Neural cell (in vitro differentiated cells): ENCODE results near the gene PCYT2. TPM values are rescaled to one million over a fixed set of nuclear protein-coding genes. Genes with fewer than 3 reads are reported as not detected.

ENCODE experiments used
- H2AFZ ChIP-seq: fragments of 200-600, 300-800 bp; sonication (generic), shearing (Covaris generic); 2 replicates; pipeline ENCODE4 v1.6.0; 2014; ENCODE audit warnings: low read depth, mild to moderate bottlenecking, antibody characterized with exemption, low read length, moderate library complexity
- H3F3A ChIP-seq: fragments of 200-600 bp; shearing (Covaris generic); 2 replicates; pipeline ENCODE4 v1.6.1; 2016; ENCODE audit warnings: mild to moderate bottlenecking, moderate library complexity, mixed read lengths, antibody characterized with exemption, low read length; ENCODE audit not compliant: insufficient read depth, poor library complexity, severe bottlenecking
- H3K27ac ChIP-seq: fragments of 200-600, 300-800 bp; sonication (generic), shearing (Covaris generic); 2 replicates; pipeline ENCODE4 v1.5.1; 2014; ENCODE audit warnings: mild to moderate bottlenecking, low read length, moderate library complexity
- H3K27me3 ChIP-seq: fragments of 300-800, 200-600 bp; sonication (generic), shearing (Covaris generic); 2 replicates; pipeline ENCODE4 v1.6.0; 2014; ENCODE audit warnings: mild to moderate bottlenecking, low read depth, low read length, moderate library complexity; ENCODE audit not compliant: insufficient read depth
- H3K36me3 ChIP-seq: fragments of 300-800, 200-600 bp; sonication (generic), shearing (Covaris generic); 2 replicates; pipeline ENCODE4 v1.5.1; 2014; ENCODE audit warnings: mild to moderate bottlenecking, antibody characterized with exemption, low read length, moderate library complexity; ENCODE audit not compliant: insufficient read depth
- H3K4me2 ChIP-seq: fragments of 300-800, 200-600 bp; sonication (generic), shearing (Covaris generic); 2 replicates; pipeline ENCODE4 v1.6.0; 2014; ENCODE audit warnings: mild to moderate bottlenecking, low read length
- H3K4me3 ChIP-seq: fragments of 300-800, 200-600 bp; sonication (generic), shearing (Covaris generic); 2 replicates; pipeline ENCODE4 v1.5.1; 2014; ENCODE audit warnings: mild to moderate bottlenecking, low read length, moderate library complexity
- H3K79me2 ChIP-seq: fragments of 200-600 bp; shearing (Covaris generic); replicated peaks from 2 replicates; pipeline ENCODE4 v1.6.0; 2014; ENCODE audit warnings: mild to moderate bottlenecking, low read length, moderate library complexity; ENCODE audit not compliant: insufficient read depth
- H3K9ac ChIP-seq: fragments of 300-800, 200-600 bp; sonication (generic), shearing (Covaris generic); 2 replicates; pipeline ENCODE4 v1.6.1; 2016; ENCODE audit warnings: mild to moderate bottlenecking, low read length, mixed read lengths
- H3K9me2 ChIP-seq: fragments of 200-600 bp; shearing (Covaris generic); 2 replicates; pipeline ENCODE4 v1.6.1; 2016; ENCODE audit warnings: mild to moderate bottlenecking, low read length, mixed read lengths; ENCODE audit not compliant: insufficient read depth
- H3K9me3 ChIP-seq: fragments of 200-600, 300-800 bp; sonication (generic), shearing (Covaris generic); 2 replicates; pipeline ENCODE4 v1.6.1; 2016; ENCODE audit warnings: mild to moderate bottlenecking, mixed run types, low read length, moderate library complexity, mixed read lengths
- H4K20me1 ChIP-seq: fragments of 200-600 bp; shearing (Covaris generic); 2 replicates; pipeline ENCODE4 v1.6.1; 2016; ENCODE audit warnings: mild to moderate bottlenecking, mixed run types; ENCODE audit not compliant: insufficient read depth
- EP300 ChIP-seq: fragments of 450-650 bp; conservative IDR thresholded peaks from 2 replicates; pipeline ENCODE4 v1.6.1; 2014; ENCODE audit warnings: antibody characterized with exemption, mild to moderate bottlenecking, moderate library complexity; ENCODE audit not compliant: poor library complexity, severe bottlenecking
- EZH2 ChIP-seq: fragments of 200-600, 300-800 bp; shearing (Covaris generic), sonication (generic); IDR thresholded peaks from 2 replicates; pipeline ENCODE4 v1.6.1; 2014; ENCODE audit warnings: antibody characterized with exemption, low read length, borderline replicate concordance, mild to moderate bottlenecking; ENCODE audit not compliant: insufficient read depth, poor library complexity, severe bottlenecking
- MXI1 ChIP-seq: fragments of 450-650 bp; conservative IDR thresholded peaks from 2 replicates; pipeline ENCODE4 v1.6.1; 2014; ENCODE audit warnings: antibody characterized with exemption, mild to moderate bottlenecking; ENCODE audit not compliant: poor library complexity, severe bottlenecking
- POLR2AphosphoS5 ChIP-seq: IDR thresholded peaks from 2 replicates; pipeline ENCODE4 v1.6.1; 2012
- RAD21 ChIP-seq: fragments of 450-650 bp; conservative IDR thresholded peaks from 2 replicates; pipeline ENCODE4 v1.6.1; 2014; ENCODE audit warnings: antibody characterized with exemption, mild to moderate bottlenecking, moderate library complexity
- SMC3 ChIP-seq: fragments of 450-650 bp; conservative IDR thresholded peaks from 2 replicates; pipeline ENCODE4 v1.6.1; 2014; ENCODE audit warnings: antibody characterized with exemption, mild to moderate bottlenecking, moderate library complexity; ENCODE audit not compliant: poor library complexity
- TAF1 ChIP-seq: IDR thresholded peaks from 2 replicates; pipeline ENCODE4 v1.6.1; 2012; ENCODE audit warnings: low read depth
- polyA plus RNA-seq: library from polyadenylated mRNA; depleted of rRNA; stranded (reverse); fragments of >200 nt; gene quantifications from 2 replicates; pipeline ENCODE4 v1.2.3, GENCODE V29; 2014
- TF ChIP-seq, protein P1 (sequence below): IDR thresholded peaks from 2 replicates; pipeline ENCODE4 v1.6.1; 2012; ENCODE audit warnings: borderline replicate concordance
- TF ChIP-seq, protein P2 (sequence below): fragments of 450-650 bp; IDR thresholded peaks from 2 replicates; pipeline ENCODE4 v1.5.1; 2014; ENCODE audit warnings: antibody characterized with exemption, mild to moderate bottlenecking, moderate library complexity; ENCODE audit not compliant: poor library complexity, severe bottlenecking

The PCYT2 gene
- polyA plus RNA-seq, 1 donor from 2014 or later, result 35.3 TPM

DNA sequence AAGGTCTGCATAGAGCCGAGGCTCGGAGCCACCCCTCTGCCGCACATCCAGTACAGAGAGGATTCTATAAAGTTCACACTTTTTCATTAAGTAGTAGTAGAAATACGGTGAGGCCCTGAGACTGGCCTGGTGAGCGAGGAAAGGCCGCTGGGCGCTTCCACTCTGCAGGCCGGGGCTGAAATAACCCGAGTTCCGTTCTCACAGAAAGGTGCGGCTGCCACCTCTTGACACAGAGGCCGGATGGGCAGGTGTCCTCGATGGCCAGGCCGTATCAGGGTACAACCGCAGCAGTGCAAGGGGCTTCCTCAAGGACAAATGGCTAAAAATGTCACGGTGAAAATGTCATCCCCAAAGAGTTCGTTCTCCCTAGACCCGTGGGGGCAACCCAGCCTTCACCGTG, 770 bp upstream of the PCYT2 start:
- Histone ChIP-seq H3K9ac (no peak overlapping the region), H3K27me3 (no peaks in the 10 kb centered on the region), H2AFZ (no peak overlapping the region), H3K9me2 (no peaks in the 10 kb centered on the region), H3K9me3 (no peaks in the 10 kb centered on the region), H4K20me1 (no peaks in the 10 kb centered on the region), H3K79me2 (peaks cover 4% of the 10 kb centered on the region), H3F3A (no peaks in the 10 kb centered on the region), H3K36me3 (no peaks in the 10 kb centered on the region), H3K4me2 (no peak overlapping the region), H3K4me3 (peak overlapping the region; percentile 35), H3K27ac (no peak overlapping the region)
- TF ChIP-seq RAD21 (no peak), EZH2 (no peak), MXI1 (no peak), SMC3 (no peak)

DNA sequence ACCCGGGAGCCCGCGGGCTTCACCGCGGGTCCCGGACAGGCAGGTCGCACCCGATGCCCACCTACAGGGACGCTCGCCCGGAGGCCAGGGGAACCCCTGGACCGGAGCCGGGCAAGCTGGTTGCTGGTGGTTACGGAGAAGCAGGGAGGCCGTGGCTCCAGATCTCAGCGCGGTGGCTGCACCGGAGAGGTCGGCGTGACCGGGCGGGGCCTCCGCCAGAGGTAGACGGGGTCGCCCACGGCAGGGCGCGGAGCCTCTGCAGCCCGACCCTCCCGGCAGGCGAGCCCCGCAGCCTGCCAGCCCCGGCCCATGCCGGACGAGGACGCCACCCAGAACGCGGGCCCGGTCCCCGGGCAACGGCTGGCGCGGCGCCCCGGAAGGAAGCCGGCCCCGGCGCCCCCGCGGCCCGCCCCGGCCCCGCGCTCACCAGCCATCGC, 341 bp downstream of the PCYT2 start:
- Histone ChIP-seq H3K27ac (no peak overlapping the region), H3K36me3 (no peaks in the 10 kb centered on the region), H3K9me3 (no peaks in the 10 kb centered on the region)

DNA sequence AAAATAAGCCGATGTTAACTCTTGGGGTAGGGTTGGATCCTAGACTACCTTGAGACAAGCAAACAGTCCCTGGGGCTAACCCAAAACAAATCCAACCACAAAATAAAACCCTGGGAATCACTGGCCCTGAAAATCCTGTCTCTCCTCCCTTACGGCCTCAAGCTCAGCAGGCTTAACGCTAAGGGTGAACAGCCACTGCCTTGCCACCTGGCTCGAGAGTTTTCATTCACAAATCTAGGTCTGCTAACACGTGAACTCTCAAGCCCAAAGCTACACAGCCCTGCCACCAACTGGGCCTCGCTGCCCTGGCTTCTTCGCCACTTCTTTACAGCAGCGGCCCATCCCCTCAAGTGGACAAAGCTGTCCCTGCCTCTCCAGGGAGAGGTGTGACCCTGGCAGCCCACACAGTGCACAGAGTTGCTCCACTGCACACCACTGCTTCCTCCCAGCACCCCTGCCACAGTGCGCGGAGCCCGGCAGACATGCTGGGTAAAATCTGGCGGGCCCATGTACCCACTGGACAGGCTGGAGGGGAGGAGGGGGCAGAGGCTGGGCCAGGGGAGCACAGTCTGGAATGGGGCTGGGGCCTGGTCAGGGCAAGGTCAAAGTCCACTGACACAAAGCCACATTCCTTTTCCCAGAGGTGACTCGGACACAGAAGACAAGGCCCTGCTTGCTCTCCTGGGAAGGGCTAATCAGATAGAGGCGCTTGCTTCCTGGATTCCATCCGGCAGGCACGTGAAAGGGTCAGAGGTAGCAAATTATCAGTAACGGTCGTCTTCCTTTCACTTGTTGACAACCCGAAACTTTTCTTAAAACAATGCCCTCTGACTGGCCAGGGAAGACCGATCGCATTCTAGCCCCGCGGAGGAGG, 996 bp downstream of the PCYT2 start:
- H3K4me3 ChIP-seq, result peak overlapping the region; percentile 88
- H3K27me3 ChIP-seq, result no peaks in the 10 kb centered on the region
- H3K36me3 ChIP-seq, result no peaks in the 10 kb centered on the region
- H3K9me2 ChIP-seq, result no peaks in the 10 kb centered on the region
- TF ChIP-seq, protein P1, sequence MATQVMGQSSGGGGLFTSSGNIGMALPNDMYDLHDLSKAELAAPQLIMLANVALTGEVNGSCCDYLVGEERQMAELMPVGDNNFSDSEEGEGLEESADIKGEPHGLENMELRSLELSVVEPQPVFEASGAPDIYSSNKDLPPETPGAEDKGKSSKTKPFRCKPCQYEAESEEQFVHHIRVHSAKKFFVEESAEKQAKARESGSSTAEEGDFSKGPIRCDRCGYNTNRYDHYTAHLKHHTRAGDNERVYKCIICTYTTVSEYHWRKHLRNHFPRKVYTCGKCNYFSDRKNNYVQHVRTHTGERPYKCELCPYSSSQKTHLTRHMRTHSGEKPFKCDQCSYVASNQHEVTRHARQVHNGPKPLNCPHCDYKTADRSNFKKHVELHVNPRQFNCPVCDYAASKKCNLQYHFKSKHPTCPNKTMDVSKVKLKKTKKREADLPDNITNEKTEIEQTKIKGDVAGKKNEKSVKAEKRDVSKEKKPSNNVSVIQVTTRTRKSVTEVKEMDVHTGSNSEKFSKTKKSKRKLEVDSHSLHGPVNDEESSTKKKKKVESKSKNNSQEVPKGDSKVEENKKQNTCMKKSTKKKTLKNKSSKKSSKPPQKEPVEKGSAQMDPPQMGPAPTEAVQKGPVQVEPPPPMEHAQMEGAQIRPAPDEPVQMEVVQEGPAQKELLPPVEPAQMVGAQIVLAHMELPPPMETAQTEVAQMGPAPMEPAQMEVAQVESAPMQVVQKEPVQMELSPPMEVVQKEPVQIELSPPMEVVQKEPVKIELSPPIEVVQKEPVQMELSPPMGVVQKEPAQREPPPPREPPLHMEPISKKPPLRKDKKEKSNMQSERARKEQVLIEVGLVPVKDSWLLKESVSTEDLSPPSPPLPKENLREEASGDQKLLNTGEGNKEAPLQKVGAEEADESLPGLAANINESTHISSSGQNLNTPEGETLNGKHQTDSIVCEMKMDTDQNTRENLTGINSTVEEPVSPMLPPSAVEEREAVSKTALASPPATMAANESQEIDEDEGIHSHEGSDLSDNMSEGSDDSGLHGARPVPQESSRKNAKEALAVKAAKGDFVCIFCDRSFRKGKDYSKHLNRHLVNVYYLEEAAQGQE, result no peak
- TF ChIP-seq EZH2 (no peak), EP300 (no peak), SMC3 (no peak), POLR2AphosphoS5 (no peak), RAD21 (no peak), MXI1 (no peak), TAF1 (no peak)
- TF ChIP-seq, protein P2, sequence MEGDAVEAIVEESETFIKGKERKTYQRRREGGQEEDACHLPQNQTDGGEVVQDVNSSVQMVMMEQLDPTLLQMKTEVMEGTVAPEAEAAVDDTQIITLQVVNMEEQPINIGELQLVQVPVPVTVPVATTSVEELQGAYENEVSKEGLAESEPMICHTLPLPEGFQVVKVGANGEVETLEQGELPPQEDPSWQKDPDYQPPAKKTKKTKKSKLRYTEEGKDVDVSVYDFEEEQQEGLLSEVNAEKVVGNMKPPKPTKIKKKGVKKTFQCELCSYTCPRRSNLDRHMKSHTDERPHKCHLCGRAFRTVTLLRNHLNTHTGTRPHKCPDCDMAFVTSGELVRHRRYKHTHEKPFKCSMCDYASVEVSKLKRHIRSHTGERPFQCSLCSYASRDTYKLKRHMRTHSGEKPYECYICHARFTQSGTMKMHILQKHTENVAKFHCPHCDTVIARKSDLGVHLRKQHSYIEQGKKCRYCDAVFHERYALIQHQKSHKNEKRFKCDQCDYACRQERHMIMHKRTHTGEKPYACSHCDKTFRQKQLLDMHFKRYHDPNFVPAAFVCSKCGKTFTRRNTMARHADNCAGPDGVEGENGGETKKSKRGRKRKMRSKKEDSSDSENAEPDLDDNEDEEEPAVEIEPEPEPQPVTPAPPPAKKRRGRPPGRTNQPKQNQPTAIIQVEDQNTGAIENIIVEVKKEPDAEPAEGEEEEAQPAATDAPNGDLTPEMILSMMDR, result no peak
- no peaks in the 10 kb centered on the region for H4K20me1 ChIP-seq
- no peaks in the 10 kb centered on the region for H3K79me2 ChIP-seq
- no peaks in the 10 kb centered on the region for H3F3A ChIP-seq
- H3K9ac ChIP-seq, result peak overlapping the region; percentile 69
- H2AFZ ChIP-seq, result no peak overlapping the region
- H3K9me3 ChIP-seq, result no peaks in the 10 kb centered on the region
- H3K27ac ChIP-seq, result no peak overlapping the region
- H3K4me2 ChIP-seq, result peak overlapping the region; percentile 91

More for the DNA sequence above, 341 bp downstream of the PCYT2 start:
- H3K4me2 ChIP-seq, result peak overlapping the region; percentile 91
- no peak for TF ChIP-seq EP300
- TF ChIP-seq TAF1, result no peak
- no peak for TF ChIP-seq EZH2
- TF ChIP-seq POLR2AphosphoS5, result no peak
- TF ChIP-seq SMC3, result peak; percentile 14
- peak; percentile 71 for TF ChIP-seq MXI1
- peak; percentile 12 for TF ChIP-seq RAD21
- no peaks in the 10 kb centered on the region for H3K79me2 ChIP-seq
- no peaks in the 10 kb centered on the region for H4K20me1 ChIP-seq
- no peak overlapping the region for H2AFZ ChIP-seq
- H3K9ac ChIP-seq, result peak overlapping the region; percentile 69
- no peaks in the 10 kb centered on the region for H3K27me3 ChIP-seq
- H3F3A ChIP-seq, result no peaks in the 10 kb centered on the region
- peak overlapping the region; percentile 88 for H3K4me3 ChIP-seq
- no peaks in the 10 kb centered on the region for H3K9me2 ChIP-seq
